OCI-LY1 (cell line): ENCODE measurements around the gene GATAD2A.

Source experiments
- CTCF ChIP-seq: fragments of 200-600 bp; sonication (generic), shearing (Covaris generic); IDR thresholded peaks from 2 replicates; pipeline ENCODE4 v1.5.1; 2017; ENCODE audit warnings: mild to moderate bottlenecking, antibody characterized with exemption, low read length, moderate library complexity, mixed read lengths
- EZH2 ChIP-seq: fragments of 200-600 bp; sonication (generic), shearing (Covaris generic); IDR thresholded peaks from 2 replicates; pipeline ENCODE4 v1.8.0; 2017; ENCODE audit warnings: borderline replicate concordance, mixed run types, mild to moderate bottlenecking, antibody characterized with exemption, low read length, moderate library complexity, mixed read lengths

GRCh38 chr19:19510432-19510831 is 105.0 kb downstream of the GATAD2A start:
- no peak for TF ChIP-seq EZH2
- no peak for TF ChIP-seq CTCF
